Esophagus squamous epithelium (tissue), 4 donors: ENCODE results near the gene UBAP1L.

Experiments used
- CTCF ChIP-seq, 6 experiments: fragments of 450-650 bp in 4 of 6; fragments of 200-600 bp in 2 of 6; sonication (generic) in 2 of 6; IDR thresholded peaks; one replicate each; pipeline ENCODE4 v1.5.1; 2016 to 2019; ENCODE audit warnings: antibody characterized with exemption in 6 of 6, mild to moderate bottlenecking in 4 of 6, moderate library complexity in 4 of 6
- POLR2A ChIP-seq, 4 donors: fragments of 450-650 bp; IDR thresholded peaks; one replicate each; pipeline ENCODE4 v1.6.1; 2017; ENCODE audit warnings: antibody characterized with exemption in 4 of 4, mild to moderate bottlenecking in 4 of 4, moderate library complexity in 3 of 4

- TF ChIP-seq POLR2A (IDR thresholded peaks at IDR 0.05) (no peak), CTCF (IDR thresholded peaks at IDR 0.05) (no peak)
Observed at GRCh38 chr15:65052956-65053355, 62.0 kb downstream of the UBAP1L start.
